HG03520 (cell line): Measurements from ENCODE around the gene KLK8.

ENCODE experiments used
- ATAC-seq: cut with Tn5 transposase; IDR thresholded peaks from one replicate; pipeline ENCODE4 v1.9.1; 2021; ENCODE audit warnings: mild to moderate bottlenecking, moderate library complexity; ENCODE audit not compliant: unreplicated experiment

Gene KLK8, protein sequence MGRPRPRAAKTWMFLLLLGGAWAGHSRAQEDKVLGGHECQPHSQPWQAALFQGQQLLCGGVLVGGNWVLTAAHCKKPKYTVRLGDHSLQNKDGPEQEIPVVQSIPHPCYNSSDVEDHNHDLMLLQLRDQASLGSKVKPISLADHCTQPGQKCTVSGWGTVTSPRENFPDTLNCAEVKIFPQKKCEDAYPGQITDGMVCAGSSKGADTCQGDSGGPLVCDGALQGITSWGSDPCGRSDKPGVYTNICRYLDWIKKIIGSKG

DNA sequence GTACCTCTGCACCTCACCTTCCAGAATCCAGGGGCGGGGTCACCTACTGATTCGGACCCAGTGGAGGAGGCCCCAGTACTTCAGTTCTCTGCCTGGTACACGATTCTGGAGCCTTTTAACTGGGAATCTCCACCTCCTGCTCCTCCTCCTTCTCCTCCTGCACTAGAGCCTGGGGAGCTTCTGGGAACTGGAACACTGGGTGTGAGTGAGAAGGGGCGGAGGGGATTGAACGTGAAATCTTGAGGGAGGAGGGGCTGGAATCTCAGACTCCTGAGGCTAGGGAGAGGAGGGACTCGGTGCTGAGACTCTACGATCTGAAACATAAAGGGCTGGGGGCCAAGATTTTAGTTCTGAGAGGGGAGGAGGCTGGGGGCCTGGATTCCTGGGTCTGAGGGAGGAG lies at the start of gene KLK8:
Gene KLK8 (minus strand): TSS at position 90 of the 400 bp plus-strand sequence. CDS start 437 bp downstream, outside the sequence.
- no peak for ATAC-seq

DNA sequence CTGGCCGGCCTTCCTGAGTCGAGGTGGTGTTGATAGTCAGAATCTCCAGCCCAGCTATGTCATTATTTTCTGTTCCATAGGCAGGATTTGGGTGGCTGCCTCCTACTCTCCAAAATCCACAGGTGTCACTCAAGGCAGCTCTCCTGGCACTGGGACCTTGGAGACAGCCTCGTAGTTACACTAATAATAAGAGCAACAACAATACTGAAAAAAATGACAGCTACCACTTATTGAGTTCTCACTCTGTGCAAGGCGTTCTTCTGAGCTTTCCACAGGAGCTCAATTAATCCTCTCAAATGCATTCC lies 45.6 kb upstream of the KLK8 start:
- ATAC-seq = no peak

DNA sequence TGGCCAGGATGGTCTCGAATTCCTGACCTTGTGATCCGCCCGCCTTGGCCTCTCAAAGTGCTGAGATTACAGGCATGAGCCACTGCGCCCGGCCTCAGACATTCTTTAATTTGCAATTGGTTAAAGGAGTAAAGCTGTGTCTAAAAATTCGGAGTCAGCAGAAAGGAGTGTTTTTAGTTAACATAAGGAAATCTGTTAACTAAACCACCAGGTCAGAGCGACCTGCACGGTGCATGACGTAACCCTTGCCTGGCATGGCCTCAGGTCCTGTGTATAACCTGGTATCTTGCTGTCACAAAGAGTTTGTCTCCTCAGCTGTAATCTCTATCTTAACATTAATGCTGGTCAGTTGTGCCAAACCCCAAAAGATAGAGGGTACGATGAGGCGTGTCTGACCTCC lies 42.9 kb upstream of the KLK8 start:
- no peak for ATAC-seq

DNA sequence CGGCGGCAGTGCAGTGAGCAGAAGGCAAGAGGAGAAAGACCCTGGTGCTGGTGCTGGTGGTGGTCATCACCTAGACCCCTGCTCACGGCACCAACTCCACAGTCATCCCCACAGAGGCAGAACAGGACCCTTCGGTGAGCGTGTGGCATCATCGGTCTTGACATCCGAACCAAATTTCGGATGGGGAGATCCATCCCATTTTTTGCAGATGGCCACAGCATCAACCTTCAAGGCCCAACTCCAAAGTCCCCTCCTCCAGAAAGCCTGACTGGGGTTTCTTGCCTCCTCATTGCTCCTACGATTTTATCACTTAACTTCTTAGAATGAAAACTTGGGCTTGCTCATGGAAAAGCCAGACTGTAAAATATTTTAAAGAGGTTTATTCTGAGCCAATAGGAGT lies 42.1 kb upstream of the KLK8 start:
- ATAC-seq = no peak

DNA sequence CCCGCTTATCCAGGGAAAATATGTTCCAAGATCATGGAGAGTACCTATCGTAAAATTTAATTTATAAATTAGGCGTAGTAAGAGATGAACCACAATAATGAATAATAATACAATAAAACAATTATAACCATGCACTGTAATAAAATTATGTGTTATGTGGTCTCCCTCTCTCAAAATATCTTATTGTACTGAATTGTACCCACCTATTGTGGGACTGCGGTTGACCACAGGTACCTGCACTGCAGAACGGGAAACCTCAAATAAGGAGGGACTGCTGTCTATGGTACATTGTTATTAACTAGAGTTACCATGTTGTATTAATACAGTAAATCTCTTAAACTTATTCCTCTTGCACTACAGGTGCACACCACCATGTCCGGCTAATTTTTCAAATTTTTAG lies 38.7 kb upstream of the KLK8 start:
- ATAC-seq = no peak

DNA sequence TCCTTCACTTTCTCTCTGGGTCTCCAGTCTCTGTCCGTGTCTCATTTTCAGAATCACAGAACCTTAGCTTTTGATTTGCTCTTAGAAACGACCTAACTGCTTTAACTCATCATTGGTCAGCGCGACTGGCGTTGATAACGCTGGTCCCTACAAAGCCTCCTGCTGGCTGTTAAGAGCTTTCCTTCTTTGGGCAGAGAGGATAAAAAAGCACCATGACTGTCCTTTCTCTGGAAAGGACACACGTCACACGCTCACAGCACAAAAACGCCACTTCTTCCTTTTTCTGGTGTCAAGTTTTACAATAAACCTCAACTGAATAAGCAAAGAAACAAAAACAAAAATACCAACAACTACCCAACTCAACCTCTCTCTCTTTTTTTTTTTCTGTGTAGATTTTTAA lies 35.1 kb upstream of the KLK8 start:
- ATAC-seq = no peak

DNA sequence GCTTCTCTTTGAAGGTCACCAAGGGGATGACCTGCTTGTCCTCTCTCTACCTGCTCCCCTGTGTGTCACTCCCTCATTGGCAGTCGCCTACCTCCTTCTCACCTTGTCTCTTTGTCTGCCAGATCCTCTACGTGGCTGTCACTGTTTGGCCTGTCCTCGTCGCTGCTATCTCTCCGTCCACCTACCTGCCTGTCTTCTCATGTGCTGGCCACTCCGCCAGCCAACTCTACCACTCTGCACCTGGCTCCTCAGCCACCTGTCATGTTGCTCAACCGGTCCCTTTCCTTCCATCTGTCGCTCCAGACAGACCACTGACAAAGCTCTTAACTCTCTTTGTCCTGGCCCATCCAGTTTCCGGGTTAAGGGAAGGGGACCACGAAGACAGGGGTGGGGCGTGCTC lies 33.3 kb upstream of the KLK8 start, which contains the start of gene KLK12:
Gene KLK12 (minus strand): TSS at position 299 of the 400 bp plus-strand sequence. CDS start 381 bp downstream, outside the sequence.
- no peak for ATAC-seq

DNA sequence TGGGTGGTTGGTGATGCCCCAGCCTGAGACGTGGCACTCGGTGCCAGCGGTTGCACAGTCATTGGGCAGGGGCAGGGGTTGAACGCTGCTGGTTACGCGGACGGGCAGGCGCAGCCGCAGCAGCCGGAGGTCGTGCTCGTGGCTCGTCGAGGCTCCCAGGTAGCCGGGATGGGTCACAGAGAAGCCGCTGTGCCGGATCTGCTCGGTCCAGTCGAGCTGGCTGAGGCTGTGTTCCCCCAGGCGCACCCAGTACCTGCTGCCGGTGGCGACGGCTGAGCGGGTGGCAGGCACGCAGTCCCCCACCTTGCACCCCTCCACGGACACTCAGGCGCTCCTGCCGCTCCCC lies 30.4 kb upstream of the KLK8 start:
- no peak for ATAC-seq

DNA sequence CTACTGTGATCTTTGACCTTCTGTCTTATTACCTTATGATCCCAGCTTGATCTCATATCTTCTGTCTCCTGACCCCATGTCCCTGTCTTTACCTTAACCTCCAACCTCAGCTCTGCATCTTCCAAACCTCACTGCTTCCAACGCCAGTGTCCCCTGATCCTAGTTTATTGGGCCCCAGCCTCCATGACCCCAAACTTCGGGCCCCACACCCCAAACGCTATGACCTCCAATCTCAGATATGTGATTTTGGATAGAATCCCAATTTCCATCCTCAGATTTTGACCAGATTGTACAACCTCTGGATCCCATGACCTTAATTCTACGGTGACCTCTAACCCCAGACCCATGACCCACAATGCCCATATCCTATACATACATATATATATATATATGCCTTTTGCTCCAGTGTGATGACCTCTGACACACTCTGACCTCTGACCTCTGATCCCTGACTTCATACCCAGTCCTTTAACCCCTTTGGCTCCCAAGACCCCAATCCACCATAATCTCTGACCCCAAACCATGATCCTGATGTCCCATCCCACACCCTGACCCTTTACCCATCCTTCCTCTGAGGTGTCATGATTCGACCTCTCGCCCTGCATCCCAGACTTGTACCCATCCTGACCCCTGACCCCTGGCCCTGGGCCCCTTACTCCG lies 29.9 kb upstream of the KLK8 start:
- ATAC-seq = no peak

DNA sequence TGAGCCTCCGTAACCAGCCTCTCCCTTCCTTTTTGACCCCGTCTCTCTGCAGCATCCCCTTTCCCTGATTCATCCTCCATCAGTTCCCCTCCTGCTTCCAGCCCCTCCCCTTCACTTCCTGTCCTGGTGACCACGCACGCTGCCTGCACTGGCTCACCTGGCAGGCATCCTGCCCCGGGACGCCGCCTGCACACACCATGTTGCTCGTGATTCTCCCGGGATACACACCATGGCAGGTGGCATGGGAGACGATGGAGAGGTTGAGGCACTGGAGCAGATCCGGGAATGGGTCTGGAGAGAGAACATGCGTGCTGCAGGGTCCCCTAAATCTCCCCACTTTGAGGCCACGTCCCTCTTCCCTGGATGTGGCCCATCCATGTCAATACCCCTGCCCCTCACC lies 29.2 kb upstream of the KLK8 start:
- ATAC-seq = no peak

DNA sequence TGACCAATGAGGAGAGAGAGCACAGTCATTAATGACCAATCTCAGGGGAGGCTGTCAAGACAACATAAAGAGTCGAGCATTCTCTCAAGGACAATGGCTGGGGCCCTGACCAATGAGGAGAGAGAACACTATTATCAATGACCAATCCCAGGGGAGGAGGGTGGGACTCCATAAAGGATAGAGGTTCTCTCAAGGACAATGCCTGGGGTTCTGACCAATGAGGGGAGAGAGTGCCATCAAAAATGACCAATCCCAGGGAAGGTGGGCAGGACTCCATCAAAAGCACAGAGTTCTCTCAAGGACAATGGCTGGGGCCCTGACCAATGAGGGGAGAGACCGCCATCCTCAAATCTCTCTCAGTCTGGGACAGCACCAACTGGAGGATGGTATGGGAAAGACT lies 28.3 kb upstream of the KLK8 start:
- ATAC-seq = no peak

DNA sequence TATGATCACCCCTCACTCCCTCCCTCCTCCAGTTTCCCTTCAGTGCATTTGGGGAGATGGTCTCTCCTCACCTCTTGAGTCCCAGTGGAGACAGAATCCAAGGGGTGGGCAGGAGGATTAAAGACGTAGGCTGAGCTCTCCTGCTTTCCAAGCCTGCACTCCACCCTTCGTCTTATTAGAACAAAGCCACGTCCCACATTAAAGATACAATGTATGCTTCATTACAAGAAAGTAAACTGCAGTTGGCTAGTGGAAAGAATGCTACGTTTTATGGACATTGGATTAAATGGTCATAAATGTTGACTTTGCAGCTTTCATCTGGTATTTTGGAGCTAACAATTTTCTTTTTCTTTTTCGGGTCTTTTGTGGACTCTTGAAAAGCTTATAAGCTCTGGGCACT lies 26.5 kb upstream of the KLK8 start:
- ATAC-seq = no peak

DNA sequence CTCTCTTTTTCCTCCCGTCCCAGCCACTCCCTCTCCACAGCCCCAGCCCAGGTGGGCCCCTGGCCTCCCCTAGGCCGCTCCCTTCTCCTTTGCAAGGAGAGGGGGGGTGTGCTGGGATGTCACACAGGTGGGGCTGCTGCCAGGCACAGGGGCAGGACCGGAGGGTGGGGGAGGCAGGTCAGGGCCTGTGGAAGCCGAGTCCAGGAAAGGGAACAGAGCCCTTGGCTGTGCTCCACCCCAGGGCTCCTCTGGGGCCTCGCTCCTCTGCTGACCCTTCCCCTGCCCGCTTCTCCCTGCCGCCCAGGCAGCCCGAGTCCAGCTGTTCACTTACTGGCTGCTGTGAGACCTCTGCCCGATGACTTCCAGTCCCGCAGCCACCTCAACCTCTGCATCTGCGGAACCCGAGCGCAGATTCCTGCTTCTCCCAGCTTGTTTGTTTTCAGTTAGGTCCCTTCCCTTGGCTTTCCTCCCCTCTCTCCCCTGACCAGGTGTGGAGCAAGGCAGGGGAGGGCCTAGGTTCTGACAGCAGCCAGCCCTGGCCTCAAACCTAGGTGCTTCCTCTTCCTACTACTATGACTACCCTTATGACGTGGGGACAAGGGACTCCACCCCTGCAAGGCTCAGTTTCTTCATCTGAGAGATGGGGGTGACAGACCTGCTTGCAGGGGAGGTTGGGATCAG lies 25.9 kb upstream of the KLK8 start:
- ATAC-seq = no peak

DNA sequence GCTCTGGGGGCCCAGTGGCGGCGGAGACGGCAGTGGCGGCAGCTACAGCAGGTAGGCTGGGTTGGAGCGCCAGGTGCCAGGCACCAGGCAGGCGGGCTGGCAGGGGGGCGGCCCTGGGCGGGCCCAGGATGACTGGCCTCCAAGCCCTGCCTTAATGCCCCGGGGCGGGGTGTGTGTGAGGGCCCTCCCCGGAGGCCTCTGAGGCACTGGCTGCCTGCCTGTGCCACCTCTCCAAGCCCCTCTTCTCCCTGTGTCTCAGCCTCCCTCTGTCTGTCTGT lies 25.1 kb upstream of the KLK8 start, which contains the start of gene KLK11:
Gene KLK11 (minus strand): TSS at position 63 of the 278 bp plus-strand sequence. CDS start 985 bp downstream, outside the sequence.
- no peak for ATAC-seq

DNA sequence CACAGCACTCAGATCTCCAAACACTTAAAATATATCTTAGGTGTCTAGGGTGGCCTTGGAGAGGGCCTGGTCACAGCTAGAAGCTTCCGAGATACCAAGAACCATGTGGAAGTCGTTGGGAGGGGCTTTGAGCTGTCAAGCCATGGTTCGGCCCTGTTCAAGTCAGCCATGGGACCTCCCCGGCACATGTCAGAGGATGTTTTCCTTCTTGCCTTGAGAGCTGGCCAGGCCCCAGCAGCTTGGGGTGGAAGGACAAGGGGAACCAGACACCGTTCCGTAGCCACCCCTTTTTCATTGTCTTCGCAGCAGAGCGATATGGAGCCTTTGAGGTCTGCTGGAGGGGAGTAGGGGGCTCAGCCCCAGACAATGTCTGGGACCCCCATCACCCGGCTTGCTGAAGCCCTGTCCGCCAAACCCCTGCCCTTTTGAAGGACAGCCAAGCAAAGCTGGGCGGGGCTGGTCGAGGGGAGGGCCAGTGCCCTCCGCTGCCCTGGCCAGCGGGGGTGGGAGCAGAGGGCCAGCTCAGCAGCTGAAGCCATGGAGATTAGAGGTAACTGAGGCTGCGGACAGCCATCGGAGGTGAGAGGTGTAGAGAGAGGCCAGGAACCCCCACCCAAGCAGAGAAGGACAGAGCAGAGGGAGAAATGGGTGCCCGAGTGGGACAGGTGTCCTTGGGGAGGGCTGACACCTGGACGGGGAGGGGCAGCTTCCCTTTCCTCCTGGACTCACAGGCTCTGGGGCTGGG lies 24.6 kb upstream of the KLK8 start:
- ATAC-seq = no peak

DNA sequence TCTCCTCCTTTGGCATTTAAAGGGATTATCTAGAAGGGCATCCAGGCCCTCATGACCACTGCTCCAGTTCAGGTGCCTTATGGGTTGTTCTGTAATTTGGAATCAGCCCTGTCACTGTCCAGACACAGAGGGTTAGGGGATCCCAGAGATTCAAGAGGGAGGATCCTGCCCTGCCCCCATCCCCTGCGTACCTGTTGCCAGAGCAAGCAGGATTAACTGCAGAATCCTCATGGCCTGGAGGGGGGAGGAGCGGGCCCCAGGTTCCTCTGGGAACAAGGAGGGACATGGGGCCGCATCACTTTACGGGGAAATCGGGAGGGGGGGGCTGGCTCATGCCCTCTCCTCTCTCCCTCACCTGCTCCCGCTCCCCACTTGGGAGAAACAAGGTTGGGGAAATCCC lies 24.0 kb upstream of the KLK8 start:
- ATAC-seq = no peak

DNA sequence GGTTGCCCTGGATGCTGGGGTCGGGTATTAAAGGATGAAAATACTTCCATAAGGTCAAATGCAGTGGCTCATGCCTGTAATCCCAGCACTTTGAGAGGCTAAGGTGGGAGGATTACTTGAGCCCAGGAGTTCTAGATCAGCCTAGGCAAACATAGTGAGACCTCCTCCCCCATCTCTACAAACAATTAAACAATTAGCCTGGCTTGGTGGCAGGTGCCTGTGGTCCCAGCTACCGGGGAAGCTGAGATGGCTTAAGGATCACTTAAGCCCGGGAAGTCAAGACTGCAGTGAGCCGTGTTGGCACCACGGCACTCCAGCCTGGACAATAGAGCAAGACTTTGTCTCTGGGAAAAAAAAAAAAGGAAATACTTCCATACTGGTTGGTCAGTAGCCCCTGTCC lies 23.5 kb upstream of the KLK8 start:
- no peak for ATAC-seq

DNA sequence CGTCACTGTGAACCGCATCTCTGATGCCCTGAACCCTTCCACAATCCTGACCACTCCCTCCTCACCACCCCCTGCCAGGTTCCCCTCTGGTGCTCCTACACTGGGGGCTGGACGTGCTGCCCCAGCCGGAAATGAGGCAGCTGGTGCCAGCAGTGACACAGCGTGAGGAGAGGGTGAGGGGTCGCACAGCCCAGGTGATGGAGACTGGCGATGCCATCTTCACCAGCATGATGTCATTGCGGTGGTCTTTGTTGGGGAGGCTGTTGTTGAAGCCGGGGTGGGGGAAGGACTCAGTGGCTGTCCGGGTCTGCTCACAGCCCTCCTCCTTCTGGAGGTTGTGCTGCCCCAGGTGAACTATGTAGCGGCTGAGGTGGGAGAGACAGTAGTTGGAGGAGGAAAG lies 22.5 kb upstream of the KLK8 start:
- ATAC-seq = no peak

DNA sequence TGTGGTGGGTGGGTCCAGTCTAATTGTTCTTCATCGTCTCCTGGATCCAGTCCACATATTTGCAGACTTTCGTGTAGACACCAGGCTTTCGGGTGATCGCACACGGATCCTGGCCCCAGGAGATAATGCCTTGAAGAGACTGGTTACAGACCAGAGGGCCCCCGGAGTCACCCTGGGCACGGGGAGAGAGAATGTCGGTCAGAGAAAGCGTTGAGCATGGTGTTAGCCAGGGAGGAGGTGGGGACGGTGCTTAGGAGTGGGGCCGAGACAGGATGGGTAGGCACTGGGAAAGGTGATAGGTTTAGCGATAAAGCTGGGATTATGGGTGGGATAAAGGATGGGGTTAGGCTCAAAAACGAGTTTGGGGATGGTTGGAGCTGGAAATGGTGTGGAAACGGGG lies 21.1 kb upstream of the KLK8 start:
- no peak for ATAC-seq

DNA sequence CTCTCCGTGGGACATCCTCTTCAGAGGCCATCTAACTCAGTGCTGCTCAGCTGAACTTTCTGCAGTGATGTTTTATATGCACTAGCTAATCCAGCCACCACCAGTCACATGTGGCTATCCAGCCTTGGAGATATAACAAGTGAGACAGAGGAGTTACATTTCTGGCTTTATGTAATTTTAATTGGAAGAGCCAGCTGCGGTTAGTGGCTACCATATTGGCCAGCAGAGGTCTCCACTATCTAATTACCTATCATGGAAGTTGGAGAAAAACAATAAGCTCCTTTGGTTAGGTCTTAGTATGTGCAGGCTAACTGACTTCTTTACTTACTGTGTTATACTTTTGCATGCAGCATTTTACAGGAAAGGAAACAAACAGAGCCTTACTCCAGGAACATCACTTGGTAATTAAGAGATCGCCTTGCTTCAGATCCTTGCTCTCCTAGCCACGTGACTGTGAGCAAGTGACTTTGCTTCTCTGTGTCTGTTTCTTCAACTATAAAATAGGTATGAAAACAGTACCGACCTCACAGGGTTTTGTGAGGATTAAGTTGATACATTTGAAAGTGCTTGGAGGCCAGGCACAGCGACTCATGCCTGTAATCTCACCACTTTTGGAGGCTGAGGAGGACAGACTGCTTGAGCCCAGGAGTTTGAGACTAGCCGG lies 19.7 kb upstream of the KLK8 start:
- no peak for ATAC-seq

DNA sequence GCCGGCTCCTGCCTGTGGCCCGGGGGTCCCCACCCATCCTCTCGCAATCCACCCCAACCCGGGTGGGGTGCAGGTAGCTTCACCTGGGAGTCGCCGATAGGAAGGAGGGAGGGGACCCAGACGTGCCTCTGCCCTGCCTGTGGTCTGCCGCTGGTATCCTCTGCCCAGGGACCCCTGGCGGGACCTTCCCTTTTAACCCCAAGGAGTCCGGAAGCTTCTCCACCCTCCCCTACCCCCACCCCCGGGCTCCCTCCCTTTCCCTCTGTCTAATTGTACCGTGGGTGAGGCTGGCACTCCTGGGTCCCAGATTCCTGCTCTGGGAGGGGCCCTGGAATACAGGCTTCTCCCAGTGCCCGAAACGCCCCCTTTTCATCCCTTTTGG lies 18.1 kb upstream of the KLK8 start, which contains the start of gene KLK10:
Gene KLK10 (minus strand): TSS at position 166 of the 382 bp plus-strand sequence. CDS start 579 bp downstream, outside the sequence.
- no peak for ATAC-seq
